H1 (cell line): ENCODE data around the gene ESRRB.

ENCODE experiments used
- KDM5A ChIP-seq: fragments of 200-600 bp; IDR thresholded peaks from 2 replicates; pipeline ENCODE4 v1.7.1; 2012; ENCODE audit warnings: mild to moderate bottlenecking, low read length, inconsistent platforms, mixed read lengths
- POLR2AphosphoS5 ChIP-seq: IDR thresholded peaks from 2 replicates; pipeline ENCODE4 v1.6.1; 2011; ENCODE audit warnings: low read depth, low read length
- RFX5 ChIP-seq: IDR thresholded peaks from 2 replicates; pipeline ENCODE4 v1.6.1; 2011; ENCODE audit warnings: low read depth, low read length, improper control_type of control experiment, borderline replicate concordance
- TCF12 ChIP-seq: IDR thresholded peaks from 2 replicates; pipeline ENCODE4 v1.6.1; 2011; ENCODE audit warnings: low read depth, mild to moderate bottlenecking, low read length
- TF ChIP-seq, protein P1 (sequence below), 3 experiments: IDR thresholded peaks; 1 replicate in 2 of 3; 2 replicates in 1 of 3; pipeline versions ENCODE4 v1.5.1 to v1.6.1; 2011; ENCODE audit warnings: low read length in 3 of 3, mild to moderate bottlenecking in 3 of 3, inconsistent platforms in 2 of 3, low read depth in 1 of 3, moderate library complexity in 1 of 3; ENCODE audit not compliant: insufficient read depth in 1 of 3; ENCODE audit errors: control extremely low read depth in 1 of 3

DNA sequence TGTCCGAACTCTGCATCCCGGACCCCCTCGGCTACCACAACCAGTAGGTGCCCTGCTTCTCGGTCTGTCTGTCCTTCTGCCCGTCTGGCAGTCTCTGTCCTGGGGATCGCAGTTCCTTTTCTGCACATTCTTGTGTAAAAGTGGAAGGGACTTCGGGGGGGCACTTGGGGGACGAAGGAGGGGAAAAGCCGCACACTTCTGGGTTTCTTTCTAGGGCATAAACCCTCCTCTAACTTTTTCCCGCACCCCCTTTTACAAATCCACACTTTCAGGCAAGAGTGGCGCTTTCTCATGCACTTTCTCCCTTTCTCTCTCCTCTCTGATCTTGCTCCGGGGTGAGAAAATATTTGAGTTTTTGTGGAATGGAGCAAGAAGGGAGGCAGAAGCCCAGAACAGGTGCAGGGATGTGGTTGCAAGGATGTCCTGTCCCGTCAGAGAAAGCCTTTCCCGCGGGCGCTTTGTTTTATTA lies 506 bp downstream of the ESRRB start:
- TF ChIP-seq RFX5 (no peak), KDM5A (no peak), POLR2AphosphoS5 (no peak), TCF12 (no peak)
- TF ChIP-seq, protein P1, sequence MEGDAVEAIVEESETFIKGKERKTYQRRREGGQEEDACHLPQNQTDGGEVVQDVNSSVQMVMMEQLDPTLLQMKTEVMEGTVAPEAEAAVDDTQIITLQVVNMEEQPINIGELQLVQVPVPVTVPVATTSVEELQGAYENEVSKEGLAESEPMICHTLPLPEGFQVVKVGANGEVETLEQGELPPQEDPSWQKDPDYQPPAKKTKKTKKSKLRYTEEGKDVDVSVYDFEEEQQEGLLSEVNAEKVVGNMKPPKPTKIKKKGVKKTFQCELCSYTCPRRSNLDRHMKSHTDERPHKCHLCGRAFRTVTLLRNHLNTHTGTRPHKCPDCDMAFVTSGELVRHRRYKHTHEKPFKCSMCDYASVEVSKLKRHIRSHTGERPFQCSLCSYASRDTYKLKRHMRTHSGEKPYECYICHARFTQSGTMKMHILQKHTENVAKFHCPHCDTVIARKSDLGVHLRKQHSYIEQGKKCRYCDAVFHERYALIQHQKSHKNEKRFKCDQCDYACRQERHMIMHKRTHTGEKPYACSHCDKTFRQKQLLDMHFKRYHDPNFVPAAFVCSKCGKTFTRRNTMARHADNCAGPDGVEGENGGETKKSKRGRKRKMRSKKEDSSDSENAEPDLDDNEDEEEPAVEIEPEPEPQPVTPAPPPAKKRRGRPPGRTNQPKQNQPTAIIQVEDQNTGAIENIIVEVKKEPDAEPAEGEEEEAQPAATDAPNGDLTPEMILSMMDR (IDR thresholded peaks at IDR 0.05; ENCODE audit: control extremely low read depth in 1 of 3, insufficient read depth in 1 of 3, low read depth in 1 of 3, low read length in 3 of 3), result no peak
